Measurements from ENCODE around the gene PPP3CA. TPM values are rescaled to one million over a fixed set of nuclear protein-coding genes. Genes with fewer than 3 reads are reported as not detected.
A peak's percentile ranks its signal among the peaks of the same experiment; 100 is the strongest.

The PPP3CA gene
- total and polyA plus RNA-seq, 7 experiments from 2014 or later = 2.9 to 30.9 (median 16.9) TPM

DNA sequence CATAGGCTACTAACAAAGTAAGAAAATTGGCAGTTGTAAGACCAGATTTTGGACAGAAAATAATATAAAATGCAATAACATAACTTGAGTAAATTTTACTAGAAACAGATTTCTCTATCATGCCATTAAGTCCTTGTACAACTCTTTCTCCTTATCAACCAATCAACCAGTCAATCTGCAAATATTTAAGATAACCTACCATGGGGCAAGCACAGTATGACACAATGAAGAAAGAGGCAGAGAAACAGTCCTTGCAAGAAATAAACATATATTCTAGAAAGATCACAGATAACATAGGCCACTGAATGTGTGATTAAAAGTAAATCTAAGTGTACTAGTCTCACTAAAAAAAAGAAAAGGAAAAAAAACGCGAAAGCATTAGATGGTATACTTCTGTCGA is 194.8 kb downstream of the PPP3CA start:
- H3K27me3 ChIP-seq (ENCODE audit: control insufficient read depth in 2 of 2, insufficient read depth in 2 of 2, low read length in 2 of 2) = no peaks in the 10 kb centered on the region
- no peaks in the 10 kb centered on the region for H3K9me3 ChIP-seq (ENCODE audit: control insufficient read depth in 2 of 3, low read length in 3 of 3)
- Mint-ChIP-seq H3K36me3 (peaks cover 0 to 10% (median 0%) of the 10 kb centered on the region in 5 donors), H3K27ac (peak overlapping the region in 2 of 9 donors; percentile 1 to 25), H3K9me3 (no peaks in the 10 kb centered on the region), H3K4me1 (peaks cover 18 to 50% (median 26%) of the 10 kb centered on the region in 7 donors), H3K27me3 (no peaks in the 10 kb centered on the region), H3K4me3 (no peak overlapping the region)
- ATAC-seq (no peak), DNase-seq (no peak)
- ChIA-PET CTCF (interaction anchor here (0.6 kb wide), 1 partner anchor 19 kb away, joined by 3 read pairs; no protein-coding TSS in a partner anchor), POLR2A (no interaction called here)
- intact Hi-C loops (cut with micrococcal nuclease) = no loop called here
- no peak overlapping the region for H3K4me3 ChIP-seq (ENCODE audit: low read length)
- H3K4me1 ChIP-seq (ENCODE audit: control insufficient read depth in 2 of 2, insufficient read depth in 2 of 2, low read length in 2 of 2) = peaks cover 0 to 6% of the 10 kb centered on the region in 2 donors
- H3K27ac ChIP-seq (ENCODE audit: low read depth, low read length) = no peak overlapping the region
- no peaks in the 10 kb centered on the region for H3K36me3 ChIP-seq (ENCODE audit: control insufficient read depth in 2 of 3, insufficient read depth in 3 of 3, low read length in 3 of 3)

DNA sequence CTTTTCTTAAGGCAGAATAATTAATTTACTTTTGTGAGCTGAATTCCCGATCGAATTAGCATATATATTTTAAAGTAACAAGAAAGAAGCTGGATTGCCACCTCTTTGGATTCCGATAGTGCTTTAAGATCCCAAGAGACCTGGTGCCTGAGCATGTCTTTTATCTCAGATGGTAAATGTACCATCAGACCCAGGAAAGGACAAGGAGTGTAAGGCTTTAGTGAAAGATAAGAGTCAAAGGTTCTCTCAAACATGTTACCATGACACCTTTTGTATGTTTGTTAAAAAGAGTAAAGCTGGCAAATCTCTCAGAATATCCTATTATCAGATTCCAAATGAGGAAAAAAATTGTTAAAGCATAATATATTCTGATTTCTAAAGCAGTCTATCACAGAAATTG is 198.8 kb downstream of the PPP3CA start:
- ChIA-PET CTCF (interaction anchor here (0.7 kb wide), 1 partner anchor 129 kb away, joined by 3 read pairs; no protein-coding TSS in a partner anchor), POLR2A (no interaction called here)
- Histone ChIP-seq H3K9me3 (ENCODE audit: control insufficient read depth in 2 of 3, low read length in 3 of 3) (no peaks in the 10 kb centered on the region), H3K27ac (ENCODE audit: low read depth, low read length) (no peak overlapping the region), H3K4me3 (ENCODE audit: low read length) (no peak overlapping the region), H3K27me3 (ENCODE audit: control insufficient read depth in 2 of 2, insufficient read depth in 2 of 2, low read length in 2 of 2) (no peaks in the 10 kb centered on the region), H3K36me3 (ENCODE audit: control insufficient read depth in 2 of 3, insufficient read depth in 3 of 3, low read length in 3 of 3) (no peaks in the 10 kb centered on the region), H3K4me1 (ENCODE audit: control insufficient read depth in 2 of 2, insufficient read depth in 2 of 2, low read length in 2 of 2) (no peaks in the 10 kb centered on the region)
- intact Hi-C loops (cut with micrococcal nuclease) = no loop called here
- H3K27ac Mint-ChIP-seq = no peak overlapping the region
- peaks cover 0 to 3% (median 0%) of the 10 kb centered on the region in 11 donors for H3K9me3 Mint-ChIP-seq
- ATAC-seq (no peak), DNase-seq (no peak)
- H3K27me3 Mint-ChIP-seq = no peaks in the 10 kb centered on the region
- peaks cover 0 to 7% (median 0%) of the 10 kb centered on the region in 5 donors for H3K36me3 Mint-ChIP-seq
- no peak overlapping the region for H3K4me3 Mint-ChIP-seq
- peaks cover 2 to 46% (median 30%) of the 10 kb centered on the region in 7 donors for H3K4me1 Mint-ChIP-seq

DNA sequence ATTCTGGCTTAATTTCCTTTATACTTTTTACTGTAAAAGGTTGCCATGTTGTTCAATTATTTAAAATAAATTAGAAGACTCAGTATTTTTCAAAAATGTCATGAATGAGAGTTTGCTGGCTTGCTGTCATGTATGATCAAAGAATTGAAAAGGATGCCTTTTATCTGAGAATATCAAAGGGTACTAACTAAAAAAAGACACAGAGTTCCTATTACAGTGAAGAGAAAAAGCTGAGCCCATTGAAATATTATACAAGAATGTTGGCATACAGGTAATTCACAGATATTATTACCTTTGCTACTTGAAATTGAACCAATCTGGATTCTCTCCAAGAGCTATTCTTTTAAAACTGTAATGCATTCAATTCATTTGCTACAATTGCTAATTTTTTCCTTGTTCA is 200.0 kb downstream of the PPP3CA start:
- Mint-ChIP-seq H3K9me3 (peaks cover 0 to 3% (median 0%) of the 10 kb centered on the region in 11 donors), H3K36me3 (peaks cover 0 to 9% (median 0%) of the 10 kb centered on the region in 5 donors), H3K27me3 (no peaks in the 10 kb centered on the region), H3K27ac (no peak overlapping the region), H3K4me1 (peaks cover 0 to 47% (median 32%) of the 10 kb centered on the region in 7 donors), H3K4me3 (no peak overlapping the region)
- H3K4me3 ChIP-seq (ENCODE audit: low read length) = no peak overlapping the region
- ChIA-PET POLR2A (no interaction called here), CTCF (no interaction called here)
- intact Hi-C loops (cut with micrococcal nuclease) = no loop called here
- H3K27me3 ChIP-seq (ENCODE audit: control insufficient read depth in 2 of 2, insufficient read depth in 2 of 2, low read length in 2 of 2) = no peaks in the 10 kb centered on the region
- H3K4me1 ChIP-seq (ENCODE audit: control insufficient read depth in 2 of 2, insufficient read depth in 2 of 2, low read length in 2 of 2) = no peaks in the 10 kb centered on the region
- H3K9me3 ChIP-seq (ENCODE audit: control insufficient read depth in 2 of 3, low read length in 3 of 3) = no peaks in the 10 kb centered on the region
- peak in 2 of 9 donors; percentile 4 to 11 for DNase-seq
- ATAC-seq = no peak
- H3K36me3 ChIP-seq (ENCODE audit: control insufficient read depth in 2 of 3, insufficient read depth in 3 of 3, low read length in 3 of 3) = no peaks in the 10 kb centered on the region
- H3K27ac ChIP-seq (ENCODE audit: low read depth, low read length) = no peak overlapping the region

DNA sequence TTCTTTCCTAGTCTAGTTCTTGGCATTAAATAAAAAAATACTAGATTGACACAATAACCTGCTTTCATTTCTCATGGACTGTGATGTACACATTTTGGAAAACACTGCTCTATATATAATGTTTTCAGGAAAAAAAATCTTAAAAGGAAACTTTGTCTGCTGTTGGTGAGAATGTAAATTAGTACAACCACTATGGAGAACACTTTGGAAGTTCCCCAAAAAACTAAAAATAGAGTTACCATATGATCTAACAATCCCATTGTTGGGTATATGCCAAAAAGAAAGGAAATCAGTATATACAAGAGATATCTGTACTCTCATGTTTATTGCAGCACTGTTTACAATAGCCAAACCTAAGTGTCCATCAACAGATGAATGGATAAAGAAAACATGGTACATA is 202.3 kb downstream of the PPP3CA start:
- Histone ChIP-seq H3K4me1 (ENCODE audit: control insufficient read depth in 2 of 2, insufficient read depth in 2 of 2, low read length in 2 of 2) (no peaks in the 10 kb centered on the region), H3K27ac (ENCODE audit: low read depth, low read length) (no peak overlapping the region), H3K9me3 (ENCODE audit: control insufficient read depth in 2 of 3, low read length in 3 of 3) (no peaks in the 10 kb centered on the region), H3K4me3 (ENCODE audit: low read length) (no peak overlapping the region), H3K36me3 (ENCODE audit: control insufficient read depth in 2 of 3, insufficient read depth in 3 of 3, low read length in 3 of 3) (no peaks in the 10 kb centered on the region), H3K27me3 (ENCODE audit: control insufficient read depth in 2 of 2, insufficient read depth in 2 of 2, low read length in 2 of 2) (no peaks in the 10 kb centered on the region)
- H3K27me3 Mint-ChIP-seq = no peaks in the 10 kb centered on the region
- no peak for ATAC-seq
- H3K27ac Mint-ChIP-seq = no peak overlapping the region
- DNase-seq = no peak
- ChIA-PET POLR2A (no interaction called here), CTCF (no interaction called here)
- H3K4me1 Mint-ChIP-seq = peaks cover 0 to 48% (median 35%) of the 10 kb centered on the region in 7 donors
- intact Hi-C loops (cut with micrococcal nuclease) = no loop called here
- H3K9me3 Mint-ChIP-seq = peaks cover 0 to 8% (median 0%) of the 10 kb centered on the region in 11 donors
- peaks cover 0 to 13% (median 5%) of the 10 kb centered on the region in 5 donors for H3K36me3 Mint-ChIP-seq
- H3K4me3 Mint-ChIP-seq = no peak overlapping the region

DNA sequence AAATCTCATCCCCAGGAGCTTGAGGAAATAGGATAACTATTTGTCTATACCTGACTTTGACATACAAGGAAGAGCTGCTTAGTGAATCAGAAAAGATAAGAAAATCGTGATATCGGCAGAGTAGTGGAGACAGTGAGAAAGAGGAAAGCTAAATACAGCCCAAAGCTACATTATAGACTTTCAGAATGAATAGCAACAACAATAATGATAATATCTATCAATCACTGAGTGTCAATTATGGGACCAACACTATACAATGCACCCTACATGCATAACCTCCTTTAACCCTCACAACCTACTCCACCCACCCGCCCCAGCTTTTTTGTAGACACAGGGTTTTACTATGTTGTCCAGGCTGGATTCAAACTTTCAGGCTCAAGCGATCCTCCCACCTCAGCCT is 205.1 kb downstream of the PPP3CA start:
- CTCF ChIA-PET = no interaction called here
- ATAC-seq (no peak), DNase-seq (no peak)
- H3K4me1 ChIP-seq (ENCODE audit: control insufficient read depth in 2 of 2, insufficient read depth in 2 of 2, low read length in 2 of 2) = no peaks in the 10 kb centered on the region
- no peaks in the 10 kb centered on the region for H3K36me3 ChIP-seq (ENCODE audit: control insufficient read depth in 2 of 3, insufficient read depth in 3 of 3, low read length in 3 of 3)
- H3K27ac ChIP-seq (ENCODE audit: low read depth, low read length) = no peak overlapping the region
- Mint-ChIP-seq H3K9me3 (peaks cover 0 to 8% (median 0%) of the 10 kb centered on the region in 11 donors), H3K27ac (no peak overlapping the region), H3K36me3 (peaks cover 0 to 13% (median 8%) of the 10 kb centered on the region in 5 donors), H3K4me1 (peaks cover 0 to 45% (median 32%) of the 10 kb centered on the region in 7 donors), H3K27me3 (no peaks in the 10 kb centered on the region), H3K4me3 (no peak overlapping the region)
- H3K4me3 ChIP-seq (ENCODE audit: low read length) = no peak overlapping the region
- no peaks in the 10 kb centered on the region for H3K9me3 ChIP-seq (ENCODE audit: control insufficient read depth in 2 of 3, low read length in 3 of 3)
- H3K27me3 ChIP-seq (ENCODE audit: control insufficient read depth in 2 of 2, insufficient read depth in 2 of 2, low read length in 2 of 2) = no peaks in the 10 kb centered on the region
- POLR2A ChIA-PET = no interaction called here
- intact Hi-C loops (cut with micrococcal nuclease) = no loop called here

DNA sequence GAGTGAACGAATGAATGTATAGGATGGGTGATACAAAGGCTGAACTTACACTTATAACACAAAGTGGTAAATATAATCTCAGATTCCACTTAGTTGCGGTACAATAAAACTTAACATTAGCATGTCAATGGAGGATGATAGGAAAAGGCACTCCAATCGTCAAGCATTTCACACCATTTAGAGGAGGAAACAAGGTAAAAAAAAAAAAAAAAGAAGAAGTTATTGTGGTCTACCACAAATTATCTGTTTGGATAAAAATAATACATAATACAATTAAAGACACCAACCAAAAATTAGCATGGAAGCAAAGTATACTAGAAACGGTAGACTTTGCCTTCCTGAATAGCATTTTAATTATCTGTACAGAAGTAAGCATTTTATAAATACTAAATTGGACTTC is 205.5 kb downstream of the PPP3CA start:
- Mint-ChIP-seq H3K27ac (no peak overlapping the region), H3K36me3 (peaks cover 0 to 13% (median 8%) of the 10 kb centered on the region in 5 donors), H3K4me1 (peaks cover 0 to 47% (median 35%) of the 10 kb centered on the region in 7 donors), H3K9me3 (peaks cover 0 to 8% (median 0%) of the 10 kb centered on the region in 11 donors), H3K4me3 (no peak overlapping the region), H3K27me3 (no peaks in the 10 kb centered on the region)
- H3K4me1 ChIP-seq (ENCODE audit: control insufficient read depth in 2 of 2, insufficient read depth in 2 of 2, low read length in 2 of 2) = no peaks in the 10 kb centered on the region
- no peaks in the 10 kb centered on the region for H3K9me3 ChIP-seq (ENCODE audit: control insufficient read depth in 2 of 3, low read length in 3 of 3)
- H3K36me3 ChIP-seq (ENCODE audit: control insufficient read depth in 2 of 3, insufficient read depth in 3 of 3, low read length in 3 of 3) = no peaks in the 10 kb centered on the region
- H3K27ac ChIP-seq (ENCODE audit: low read depth, low read length) = no peak overlapping the region
- POLR2A ChIA-PET = no interaction called here
- intact Hi-C loops (cut with micrococcal nuclease) = no loop called here
- H3K27me3 ChIP-seq (ENCODE audit: control insufficient read depth in 2 of 2, insufficient read depth in 2 of 2, low read length in 2 of 2) = no peaks in the 10 kb centered on the region
- ATAC-seq = no peak
- H3K4me3 ChIP-seq (ENCODE audit: low read length) = no peak overlapping the region
- CTCF ChIA-PET = no interaction called here
- no peak for DNase-seq

DNA sequence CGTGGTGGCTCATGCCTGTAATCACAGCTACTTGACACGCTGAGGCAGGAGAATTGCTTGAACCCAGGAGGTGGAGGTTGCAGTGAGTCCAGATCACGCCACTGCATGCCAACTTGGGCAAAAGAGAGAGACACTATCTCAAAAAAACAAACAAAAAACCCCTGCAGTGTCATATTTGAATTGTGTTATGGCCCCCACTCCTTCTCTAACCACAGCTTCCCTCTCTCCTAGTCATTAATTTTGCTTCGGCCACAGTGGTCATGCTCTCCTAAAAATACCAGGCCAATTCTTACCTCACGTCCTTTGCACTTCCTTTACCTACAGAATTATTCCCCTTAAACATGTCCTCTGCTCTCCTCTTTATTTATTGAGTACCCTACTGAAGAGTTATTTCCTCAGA is 206.1 kb downstream of the PPP3CA start:
- ChIA-PET POLR2A (no interaction called here), CTCF (no interaction called here)
- Mint-ChIP-seq H3K27ac (no peak overlapping the region), H3K36me3 (peaks cover 0 to 16% (median 8%) of the 10 kb centered on the region in 5 donors), H3K4me1 (peaks cover 1 to 54% (median 40%) of the 10 kb centered on the region in 7 donors), H3K9me3 (peaks cover 0 to 8% (median 0%) of the 10 kb centered on the region in 11 donors), H3K4me3 (no peak overlapping the region), H3K27me3 (no peaks in the 10 kb centered on the region)
- H3K27ac ChIP-seq (ENCODE audit: low read depth, low read length) = no peak overlapping the region
- ATAC-seq = no peak
- H3K4me3 ChIP-seq (ENCODE audit: low read length) = no peak overlapping the region
- no peak for DNase-seq
- intact Hi-C loops (cut with micrococcal nuclease) = no loop called here
- H3K36me3 ChIP-seq (ENCODE audit: control insufficient read depth in 2 of 3, insufficient read depth in 3 of 3, low read length in 3 of 3) = no peaks in the 10 kb centered on the region
- H3K4me1 ChIP-seq (ENCODE audit: control insufficient read depth in 2 of 2, insufficient read depth in 2 of 2, low read length in 2 of 2) = no peaks in the 10 kb centered on the region
- H3K9me3 ChIP-seq (ENCODE audit: control insufficient read depth in 2 of 3, low read length in 3 of 3) = no peaks in the 10 kb centered on the region
- no peaks in the 10 kb centered on the region for H3K27me3 ChIP-seq (ENCODE audit: control insufficient read depth in 2 of 2, insufficient read depth in 2 of 2, low read length in 2 of 2)

Data from naive thymus-derived CD4-positive, alpha-beta T cell (primary cell).